GM12892 (cell line): ENCODE results near the gene KRTAP3-1.

Source experiments
- POLR2A ChIP-seq: IDR thresholded peaks from 2 replicates; pipeline ENCODE4 v1.6.1; 2011; ENCODE audit warnings: low read depth, low read length, control low read depth
- TAF1 ChIP-seq: IDR thresholded peaks from 2 replicates; pipeline ENCODE4 v1.6.1; 2011; ENCODE audit warnings: low read depth, mild to moderate bottlenecking, control low read depth, low read length, borderline replicate concordance

- TF ChIP-seq TAF1: no peak
- no peak for TF ChIP-seq POLR2A
Measured at GRCh38 chr17:40996829-40997228, 12.1 kb downstream of the KRTAP3-1 start.
